ENCODE measurements around the gene SRCIN1.
"Not testable (repeated sequence)": the region's sequence is repeated elsewhere in the genome, so short reads cannot be mapped to it uniquely, and the experiment has no call there.

SRCIN1 gene

DNA sequence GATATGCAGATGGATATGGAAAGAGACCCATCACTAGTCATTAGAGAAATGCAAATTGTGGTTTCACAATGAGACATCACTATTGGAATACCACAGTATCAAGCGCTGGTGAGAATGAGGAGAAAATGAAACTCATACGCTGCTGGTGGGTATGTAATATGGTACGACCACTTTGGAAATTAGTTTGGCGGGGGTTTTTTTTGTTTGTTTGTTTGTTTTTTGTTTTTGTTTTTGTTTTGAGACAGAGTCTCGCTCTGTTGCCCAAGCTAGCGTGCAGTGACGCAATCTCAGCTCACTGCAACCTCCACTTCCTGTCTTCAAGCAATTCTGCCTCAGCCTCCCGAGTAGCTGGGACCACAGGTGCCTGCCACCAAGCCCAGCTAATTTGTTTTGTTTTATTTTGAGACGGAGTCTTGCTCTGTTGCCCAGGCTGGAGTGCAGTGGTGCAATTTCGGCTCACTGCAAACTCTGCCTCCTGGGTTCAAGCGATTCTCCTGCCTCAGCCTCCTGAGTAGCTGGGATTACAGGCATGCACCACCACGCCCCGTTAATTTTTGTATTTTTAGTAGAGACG lies 19.1 kb upstream of the SRCIN1 start:
- DNase-seq (ENCODE audit: low spot score in 2 of 2) = peak in 1 of 2 donors; percentile 21
- not testable (repeated sequence) for H3K36me3 Mint-ChIP-seq (ENCODE audit: insufficient read depth); H3K27ac Mint-ChIP-seq (ENCODE audit: low read depth); H3K9me3 Mint-ChIP-seq; H3K4me1 Mint-ChIP-seq; ATAC-seq (replicated peaks; ENCODE audit: extremely low read depth, poor library complexity, severe bottlenecking)
- peak overlapping the region; percentile 35 for H3K4me3 Mint-ChIP-seq
- H3K27me3 Mint-ChIP-seq = peaks cover 42% of the 10 kb centered on the region

DNA sequence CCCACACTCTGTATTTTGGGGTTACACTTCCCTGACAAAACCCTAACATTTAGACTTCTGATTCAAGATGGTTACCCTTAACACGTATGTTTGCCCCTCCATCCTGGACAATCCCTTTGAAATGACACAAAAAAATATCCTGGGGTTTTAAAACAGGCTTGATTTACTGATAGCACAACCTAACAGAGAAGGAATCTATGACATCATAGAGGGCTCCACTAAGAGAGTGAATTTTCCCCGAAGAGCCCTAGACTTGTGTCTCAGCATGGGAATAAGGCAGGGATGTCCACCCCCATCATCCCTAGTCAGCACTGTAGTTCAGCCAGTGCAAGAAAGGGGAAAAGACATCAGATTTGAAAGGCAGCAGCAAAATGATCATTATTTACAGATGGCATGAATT lies 15.8 kb upstream of the SRCIN1 start:
- no peak overlapping the region for H3K4me3 Mint-ChIP-seq
- ATAC-seq (replicated peaks; ENCODE audit: extremely low read depth, poor library complexity, severe bottlenecking) = no peak
- no peak overlapping the region for H3K27ac Mint-ChIP-seq (ENCODE audit: low read depth)
- DNase-seq (ENCODE audit: low spot score in 2 of 2) = no peak
- peaks cover 62% of the 10 kb centered on the region for H3K27me3 Mint-ChIP-seq
- H3K4me1 Mint-ChIP-seq = peaks cover 6% of the 10 kb centered on the region
- H3K9me3 Mint-ChIP-seq = no peaks in the 10 kb centered on the region
- H3K36me3 Mint-ChIP-seq (ENCODE audit: insufficient read depth) = peaks cover 5% of the 10 kb centered on the region

DNA sequence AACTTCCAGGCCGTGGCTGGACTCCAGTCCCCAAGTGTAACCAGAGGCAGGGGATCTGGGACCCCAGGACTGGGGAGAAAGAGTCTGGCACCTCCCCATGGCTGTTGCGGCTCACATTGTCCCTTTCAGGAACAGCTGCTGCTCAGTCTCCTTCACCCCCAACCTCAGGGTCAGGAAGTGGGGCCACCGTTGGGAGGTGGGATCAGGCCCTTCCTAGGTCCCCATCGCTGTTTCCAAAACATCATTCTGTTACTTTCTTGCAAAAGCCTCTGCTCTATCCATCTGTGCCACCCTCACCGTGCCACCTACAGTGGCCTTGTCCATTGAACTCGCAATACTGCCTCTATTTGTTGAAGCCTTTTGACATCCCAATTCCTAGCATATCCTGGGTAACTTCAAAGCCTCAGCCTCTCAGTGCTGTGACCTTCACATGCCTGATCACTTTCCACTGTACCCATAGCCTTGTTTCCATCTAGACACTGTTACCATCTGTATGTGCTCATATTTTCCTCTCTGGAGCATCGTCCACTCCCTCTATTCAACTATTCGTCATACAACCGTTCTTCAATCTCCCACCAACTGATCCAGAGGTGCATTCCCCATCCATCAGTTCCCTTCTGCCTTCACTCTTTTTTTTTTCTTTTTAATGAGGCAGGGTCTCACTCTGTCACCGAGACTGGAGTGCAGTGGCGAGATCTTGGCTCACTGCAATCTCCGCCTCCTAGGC lies 15.0 kb upstream of the SRCIN1 start:
- Mint-ChIP-seq H3K27me3 (peaks cover 62% of the 10 kb centered on the region), H3K27ac (ENCODE audit: low read depth) (no peak overlapping the region), H3K4me3 (no peak overlapping the region), H3K4me1 (peaks cover 6% of the 10 kb centered on the region), H3K9me3 (no peaks in the 10 kb centered on the region), H3K36me3 (ENCODE audit: insufficient read depth) (peaks cover 5% of the 10 kb centered on the region)
- no peak for ATAC-seq (replicated peaks; ENCODE audit: extremely low read depth, poor library complexity, severe bottlenecking)
- DNase-seq (ENCODE audit: low spot score in 2 of 2) = no peak

DNA sequence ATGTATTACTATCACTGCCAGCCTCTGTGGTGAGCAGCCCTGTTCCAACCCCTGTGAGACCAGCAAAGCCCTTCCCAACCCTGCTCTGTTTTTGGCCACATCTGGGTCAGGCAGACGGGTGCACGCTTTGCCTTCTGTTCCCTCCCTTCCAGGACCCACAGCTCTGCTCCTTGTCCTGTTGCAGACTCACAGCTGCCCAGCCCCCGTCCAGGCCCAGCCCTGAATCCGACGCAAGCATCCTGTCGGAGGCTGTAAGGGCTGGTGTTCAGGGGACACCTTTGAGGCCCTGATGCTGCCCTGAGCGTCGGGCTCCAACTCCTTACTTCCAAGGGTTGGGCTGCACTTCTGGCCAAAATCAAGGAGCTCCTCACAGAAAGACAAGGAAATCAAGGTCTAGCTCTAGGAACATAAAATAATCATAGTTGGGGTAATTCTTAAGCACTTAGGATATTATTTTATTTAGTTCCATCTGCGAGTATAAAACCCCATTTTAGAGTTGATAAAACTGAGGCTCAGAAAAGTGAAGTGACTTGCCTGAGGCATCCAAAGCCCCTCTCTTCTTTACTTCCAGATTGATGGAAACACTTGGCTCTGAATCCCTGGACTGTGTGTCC lies 14.3 kb upstream of the SRCIN1 start:
- Mint-ChIP-seq H3K9me3 (no peaks in the 10 kb centered on the region), H3K4me1 (peaks cover 6% of the 10 kb centered on the region), H3K36me3 (ENCODE audit: insufficient read depth) (peaks cover 5% of the 10 kb centered on the region), H3K27me3 (peaks cover 62% of the 10 kb centered on the region), H3K27ac (ENCODE audit: low read depth) (no peak overlapping the region), H3K4me3 (no peak overlapping the region)
- ATAC-seq (replicated peaks; ENCODE audit: extremely low read depth, poor library complexity, severe bottlenecking) = no peak
- DNase-seq (ENCODE audit: low spot score in 2 of 2) = no peak

DNA sequence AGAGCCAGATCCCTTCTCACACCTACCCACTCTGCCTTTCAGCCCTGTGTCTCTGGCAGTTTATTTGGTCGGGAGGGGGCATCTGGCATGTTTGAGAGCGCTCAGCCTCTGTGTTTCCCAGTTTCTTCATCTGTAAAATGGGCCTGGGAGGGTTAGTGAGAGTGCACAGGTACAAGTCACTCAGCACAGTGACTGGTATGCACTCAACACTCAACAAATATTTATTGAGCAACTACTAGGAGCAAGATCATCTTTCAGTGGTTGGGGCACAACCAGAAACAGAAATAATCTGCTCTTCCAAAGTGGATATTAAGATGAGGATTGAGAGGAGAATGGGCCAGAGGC lies 13.7 kb upstream of the SRCIN1 start:
- H3K4me1 Mint-ChIP-seq = peaks cover 1% of the 10 kb centered on the region
- H3K27me3 Mint-ChIP-seq = peaks cover 62% of the 10 kb centered on the region
- H3K4me3 Mint-ChIP-seq = no peak overlapping the region
- H3K36me3 Mint-ChIP-seq (ENCODE audit: insufficient read depth) = peaks cover 5% of the 10 kb centered on the region
- no peak for ATAC-seq (replicated peaks; ENCODE audit: extremely low read depth, poor library complexity, severe bottlenecking)
- no peaks in the 10 kb centered on the region for H3K9me3 Mint-ChIP-seq
- no peak overlapping the region for H3K27ac Mint-ChIP-seq (ENCODE audit: low read depth)
- DNase-seq (ENCODE audit: low spot score in 2 of 2) = no peak

DNA sequence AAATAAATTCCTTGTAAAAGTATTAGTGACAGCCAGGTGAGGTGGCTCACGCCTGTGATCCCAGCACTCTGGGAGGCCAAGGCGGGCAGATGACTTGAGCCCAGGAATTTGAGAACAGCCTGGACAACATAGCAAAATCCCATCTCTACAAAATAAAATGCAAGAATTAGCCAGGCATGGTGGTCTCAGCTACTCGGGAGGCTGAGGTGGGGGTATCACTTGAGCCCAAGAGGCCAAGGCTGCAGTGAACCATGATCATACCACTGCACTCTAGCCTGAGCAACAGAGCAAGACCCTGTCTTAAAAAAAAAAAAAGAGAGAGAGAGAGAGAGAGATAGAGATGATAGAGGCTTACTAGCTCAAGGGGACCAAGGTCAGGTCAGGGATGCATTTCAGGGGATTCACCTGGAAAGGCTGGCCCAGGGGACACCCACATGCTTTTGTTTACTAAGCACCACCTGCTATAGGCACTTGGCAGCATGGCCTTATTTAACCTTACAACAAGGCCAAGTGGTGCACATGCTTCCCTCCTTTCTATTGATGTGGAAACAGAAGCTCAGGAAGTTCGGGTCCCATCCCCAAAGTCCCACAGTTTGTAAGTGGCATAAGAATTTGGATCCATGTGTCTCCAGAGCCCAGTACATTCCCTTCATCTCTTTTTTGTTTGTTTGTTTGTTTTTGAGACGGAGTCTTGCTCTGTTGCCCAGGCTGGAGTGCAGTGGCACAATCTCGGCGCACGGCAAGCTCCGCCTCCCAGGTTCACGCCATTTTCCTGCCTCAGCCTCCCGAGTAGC lies 12.4 kb upstream of the SRCIN1 start:
- Mint-ChIP-seq H3K4me3 (no peak overlapping the region), H3K9me3 (no peaks in the 10 kb centered on the region), H3K4me1 (no peaks in the 10 kb centered on the region), H3K36me3 (ENCODE audit: insufficient read depth) (peaks cover 2% of the 10 kb centered on the region), H3K27me3 (peaks cover 67% of the 10 kb centered on the region), H3K27ac (ENCODE audit: low read depth) (no peak overlapping the region)
- ATAC-seq (replicated peaks; ENCODE audit: extremely low read depth, poor library complexity, severe bottlenecking) = no peak
- no peak for DNase-seq (ENCODE audit: low spot score in 2 of 2)

DNA sequence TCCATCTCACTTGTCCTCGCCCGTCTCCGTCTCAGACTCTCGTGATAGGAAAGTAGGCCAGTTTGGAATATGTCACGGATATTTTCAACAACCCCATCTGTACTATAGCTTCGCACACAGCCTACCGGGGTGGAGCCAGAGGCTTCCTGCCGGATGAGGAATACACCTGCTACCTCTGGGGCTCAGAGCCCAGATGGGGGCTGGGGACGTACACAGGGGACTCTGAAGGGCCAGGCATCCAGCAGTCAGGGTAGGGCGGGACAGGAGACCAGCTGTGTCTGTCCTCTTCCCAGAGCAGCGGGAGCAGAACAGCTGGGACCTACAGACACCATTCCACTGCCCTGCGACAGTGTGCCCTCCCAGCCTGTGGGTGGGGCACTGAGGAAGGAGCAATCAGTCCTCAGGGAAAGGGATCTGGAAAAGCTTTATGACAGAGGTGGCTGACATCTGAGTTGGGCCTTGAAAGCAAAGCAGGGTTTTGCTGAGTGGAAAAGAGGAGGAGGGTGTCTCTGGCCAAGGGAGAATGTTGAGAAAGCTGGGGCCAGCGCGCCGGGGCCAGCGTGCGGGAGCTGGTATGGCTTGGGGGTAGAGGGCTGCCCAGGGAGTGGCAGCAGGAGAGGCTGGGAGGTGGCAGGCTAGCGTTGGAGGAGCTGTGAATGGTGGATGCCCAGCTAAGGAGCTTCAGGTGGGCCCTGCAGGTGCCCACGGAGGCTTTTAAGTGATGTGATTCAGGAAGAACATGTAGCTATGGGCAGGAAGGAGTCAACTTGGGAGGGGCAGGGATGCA lies 11.5 kb upstream of the SRCIN1 start:
- peaks cover 67% of the 10 kb centered on the region for H3K27me3 Mint-ChIP-seq

DNA sequence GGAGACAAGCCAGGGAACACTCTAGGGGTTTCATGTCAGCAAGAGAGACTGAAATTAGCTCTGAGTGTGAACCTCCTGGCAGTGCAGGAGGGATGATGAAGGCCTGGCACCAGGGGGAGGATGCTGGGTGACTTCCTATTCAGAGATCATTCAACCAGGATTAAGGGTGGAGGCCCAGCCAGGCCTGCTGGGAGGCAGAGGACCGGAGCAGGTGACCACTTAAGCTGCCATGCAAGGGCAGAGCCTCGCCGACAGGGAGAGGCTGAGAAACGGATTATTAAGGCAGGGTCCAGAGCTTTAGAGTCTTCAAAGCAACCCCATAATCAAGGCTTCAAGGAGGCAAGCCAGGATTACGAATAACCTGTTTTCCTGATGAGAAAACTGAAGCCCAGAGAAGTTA lies 10.6 kb upstream of the SRCIN1 start:
- no peak overlapping the region for H3K27ac Mint-ChIP-seq (ENCODE audit: low read depth)
- no peaks in the 10 kb centered on the region for H3K9me3 Mint-ChIP-seq
- H3K4me3 Mint-ChIP-seq = no peak overlapping the region
- peaks cover 2% of the 10 kb centered on the region for H3K36me3 Mint-ChIP-seq (ENCODE audit: insufficient read depth)
- H3K4me1 Mint-ChIP-seq = no peaks in the 10 kb centered on the region
- DNase-seq (ENCODE audit: low spot score in 2 of 2) (no peak), ATAC-seq (replicated peaks; ENCODE audit: extremely low read depth, poor library complexity, severe bottlenecking) (no peak)
- peaks cover 67% of the 10 kb centered on the region for H3K27me3 Mint-ChIP-seq

More for the DNA sequence above, 11.5 kb upstream of the SRCIN1 start:
- Mint-ChIP-seq H3K36me3 (ENCODE audit: insufficient read depth) (peaks cover 2% of the 10 kb centered on the region), H3K9me3 (no peaks in the 10 kb centered on the region), H3K4me1 (no peaks in the 10 kb centered on the region), H3K27ac (ENCODE audit: low read depth) (no peak overlapping the region), H3K4me3 (no peak overlapping the region)
- DNase-seq (ENCODE audit: low spot score in 2 of 2) (no peak), ATAC-seq (replicated peaks; ENCODE audit: extremely low read depth, poor library complexity, severe bottlenecking) (no peak)

DNA sequence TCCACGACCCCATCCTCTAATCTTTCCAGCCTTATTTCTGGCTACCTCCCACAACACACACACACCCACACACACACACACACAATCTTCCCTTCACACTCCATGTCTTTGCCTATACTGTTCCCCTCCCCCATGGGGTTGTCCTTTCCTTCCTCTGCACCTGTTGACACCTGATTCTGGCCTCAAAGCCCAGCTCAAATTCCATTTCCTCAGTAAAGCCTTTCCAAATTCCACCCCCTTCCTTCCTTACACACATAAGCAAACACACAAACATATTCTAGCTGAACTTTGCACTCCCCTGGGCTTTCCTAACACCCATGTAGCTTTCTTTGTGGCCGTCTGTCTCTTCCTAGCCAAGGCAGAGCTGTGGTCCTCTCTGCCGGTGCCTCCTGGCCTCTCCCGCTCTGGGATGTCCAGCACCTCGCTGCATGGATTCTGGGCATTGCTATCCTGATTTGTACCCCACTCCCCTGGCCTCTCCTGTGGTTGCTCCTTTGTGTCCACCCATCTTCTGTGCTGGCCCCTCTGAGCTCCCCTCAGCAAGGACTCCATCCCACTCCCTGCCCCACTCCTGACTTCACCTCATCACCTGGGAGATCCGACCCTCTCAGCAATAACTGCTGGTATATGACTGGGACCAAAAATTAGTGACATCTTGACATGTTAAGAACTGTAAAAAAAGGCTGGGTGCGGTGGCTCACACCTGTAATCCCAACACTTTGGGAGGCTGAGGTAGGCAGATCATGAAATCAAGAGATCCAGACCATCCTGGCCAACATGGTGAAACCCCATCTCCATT lies 8.4 kb upstream of the SRCIN1 start:
- peaks cover 67% of the 10 kb centered on the region for H3K27me3 Mint-ChIP-seq
- ATAC-seq (replicated peaks; ENCODE audit: extremely low read depth, poor library complexity, severe bottlenecking) (no peak), DNase-seq (ENCODE audit: low spot score in 2 of 2) (no peak)
- H3K27ac Mint-ChIP-seq (ENCODE audit: low read depth) = no peak overlapping the region
- H3K4me1 Mint-ChIP-seq = no peaks in the 10 kb centered on the region
- no peaks in the 10 kb centered on the region for H3K9me3 Mint-ChIP-seq
- no peak overlapping the region for H3K4me3 Mint-ChIP-seq
- peaks cover 2% of the 10 kb centered on the region for H3K36me3 Mint-ChIP-seq (ENCODE audit: insufficient read depth)

DNA sequence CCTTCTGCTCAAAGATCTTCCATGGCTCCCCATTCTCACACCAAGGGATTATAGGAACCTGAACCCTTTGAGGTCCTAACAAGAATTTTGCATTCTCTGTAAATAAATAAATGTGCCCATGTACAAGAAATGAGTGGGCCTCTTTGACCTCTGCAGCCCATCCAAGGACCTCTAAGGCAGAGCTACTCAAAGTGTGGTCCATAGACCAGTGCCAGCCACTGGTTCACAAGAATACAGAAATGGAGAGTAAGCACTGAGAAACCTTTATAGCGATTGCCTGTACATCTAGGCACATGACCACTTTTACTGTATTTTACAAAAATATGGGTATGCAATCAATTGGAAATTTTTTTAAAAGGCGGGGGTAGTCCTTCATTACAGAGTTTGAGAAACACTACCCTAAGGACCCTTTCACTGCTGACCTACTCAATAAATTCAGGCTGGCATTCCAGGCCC lies 7.8 kb upstream of the SRCIN1 start:
- Mint-ChIP-seq H3K4me1 (no peaks in the 10 kb centered on the region), H3K9me3 (no peaks in the 10 kb centered on the region), H3K36me3 (ENCODE audit: insufficient read depth) (peaks cover 3% of the 10 kb centered on the region), H3K4me3 (no peak overlapping the region), H3K27ac (ENCODE audit: low read depth) (no peak overlapping the region), H3K27me3 (peaks cover 67% of the 10 kb centered on the region)
- no peak for ATAC-seq (replicated peaks; ENCODE audit: extremely low read depth, poor library complexity, severe bottlenecking)
- no peak for DNase-seq (ENCODE audit: low spot score in 2 of 2)

DNA sequence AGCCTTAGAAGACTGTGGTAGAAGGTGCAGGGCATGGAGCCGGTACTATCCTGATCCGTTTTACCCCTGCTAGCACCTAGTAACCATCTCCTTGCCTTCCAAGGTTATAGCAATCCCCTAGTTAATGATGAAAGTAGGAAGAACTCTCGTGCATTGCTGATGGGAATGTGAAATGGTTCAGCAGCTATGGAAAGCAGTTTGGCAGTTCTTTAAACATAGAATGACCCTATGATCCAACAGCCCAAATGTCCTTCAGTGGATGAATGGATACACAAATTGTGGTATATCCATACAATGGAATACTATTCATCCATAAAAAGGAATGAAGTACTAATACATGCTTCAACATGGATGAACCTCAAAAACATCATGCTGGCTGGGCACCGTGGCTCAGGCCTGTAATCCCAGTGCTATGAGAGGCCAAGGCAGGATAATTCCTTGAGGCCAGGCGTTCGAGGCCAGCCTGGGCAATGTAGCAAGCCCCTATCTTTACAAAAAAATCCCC lies 6.2 kb upstream of the SRCIN1 start:
- Mint-ChIP-seq H3K4me3 (no peak overlapping the region), H3K36me3 (ENCODE audit: insufficient read depth) (peaks cover 5% of the 10 kb centered on the region), H3K27ac (ENCODE audit: low read depth) (no peak overlapping the region), H3K27me3 (peaks cover 69% of the 10 kb centered on the region), H3K9me3 (no peaks in the 10 kb centered on the region), H3K4me1 (peaks cover 8% of the 10 kb centered on the region)
- ATAC-seq (replicated peaks; ENCODE audit: extremely low read depth, poor library complexity, severe bottlenecking) = no peak
- DNase-seq (ENCODE audit: low spot score in 2 of 2) = no peak

All from central memory CD8-positive, alpha-beta T cell (primary cell).